Endothelial cell of umbilical vein (primary cell): ENCODE measurements around the gene LRFN2. TPM values are rescaled to one million over a fixed set of nuclear protein-coding genes. Genes with fewer than 3 reads are reported as not detected.

Experiments used
- BruUV-seq: library from RNA; stranded (reverse); fragments of 400-500 nt; replicated peaks from 2 replicates; lab custom pipeline; 2021; lab: Mats Ljungman, UMichigan
- CTCF ChIA-PET: fragments of 300-600, 350-600 bp; sonication (Branson Sonifier 250); formaldehyde crosslinking; loops from one replicate; lab custom pipeline; 2021; ENCODE audit warnings: antibody characterized with exemption, inconsistent platforms; lab: Charles Lee
- POLR2A ChIA-PET: fragments of 300-600, 350-600 bp; sonication (Branson Sonifier 250); formaldehyde crosslinking; loops from one replicate; lab custom pipeline; 2021; ENCODE audit warnings: antibody characterized with exemption, inconsistent platforms; lab: Charles Lee
- DNase-seq: peaks from one replicate; pipeline ENCODE4 v3.0.0-alpha.2; 2011; ENCODE audit warnings: low read depth, low spot score
- FAIRE-seq: peaks from 2 replicates; lab custom pipeline; 2011; peaks lifted over from hg19 to GRCh38; lab: Jason Lieb, UNC
- H2AFZ ChIP-seq: 2 replicates; pipeline ENCODE4 v1.6.0; 2012; ENCODE audit warnings: low read depth, low read length, control low read depth, inconsistent platforms
- H3K27ac ChIP-seq: 2 replicates; pipeline ENCODE4 v1.5.1; 2011; ENCODE audit warnings: low read depth, mild to moderate bottlenecking, control low read depth, low read length, moderate library complexity; ENCODE audit not compliant: insufficient read depth
- H3K27me3 ChIP-seq, 2 experiments: 2 replicates each; pipeline versions ENCODE4 v1.6.0 to v1.6.1; 2011; ENCODE audit warnings: low read length in 2 of 2, mixed read lengths in 1 of 2; ENCODE audit not compliant: control insufficient read depth in 2 of 2, insufficient read depth in 2 of 2
- H3K36me3 ChIP-seq, 2 experiments: 2 replicates in 1 of 2; 3 replicates in 1 of 2; pipeline ENCODE4 v1.5.1; 2011; ENCODE audit warnings: low read length in 2 of 2, mild to moderate bottlenecking in 1 of 2, moderate library complexity in 1 of 2; ENCODE audit not compliant: control insufficient read depth in 2 of 2, insufficient read depth in 2 of 2; ENCODE audit errors: extremely low read depth in 1 of 2
- H3K4me1 ChIP-seq: 3 replicates; pipeline ENCODE4 v1.5.1; 2011; ENCODE audit warnings: mild to moderate bottlenecking, low read length; ENCODE audit not compliant: control insufficient read depth, insufficient read depth; ENCODE audit errors: extremely low read depth
- H3K4me2 ChIP-seq: 2 replicates; pipeline ENCODE4 v1.6.1; 2011; ENCODE audit warnings: low read length, control low read depth, mixed read lengths; ENCODE audit not compliant: insufficient read depth
- H3K4me3 ChIP-seq, 3 experiments: fragments of 200-600 bp in 1 of 3; sonication (generic), shearing (Covaris generic) in 1 of 3; replicated peaks in 1 of 3; 2 replicates each; pipeline ENCODE4 v1.5.1; 2011 to 2016; ENCODE audit warnings: control low read depth in 3 of 3, low read length in 3 of 3, mild to moderate bottlenecking in 2 of 3, inconsistent platforms in 1 of 3, low read depth in 1 of 3, moderate library complexity in 1 of 3; ENCODE audit not compliant: insufficient read depth in 1 of 3
- H3K79me2 ChIP-seq: 2 replicates; pipeline ENCODE4 v1.6.0; 2012; ENCODE audit warnings: low read length, inconsistent platforms; ENCODE audit not compliant: control insufficient read depth, insufficient read depth
- H3K9ac ChIP-seq: replicated peaks from 2 replicates; pipeline ENCODE3; 2011; ENCODE audit warnings: low read length, control low read depth; ENCODE audit not compliant: insufficient read depth; ENCODE audit errors: extremely low read depth
- H3K9me1 ChIP-seq: replicated peaks from 3 replicates; pipeline ENCODE4 v1.6.0; 2011; ENCODE audit warnings: mild to moderate bottlenecking, low read length; ENCODE audit not compliant: control insufficient read depth, insufficient read depth; ENCODE audit errors: extremely low read depth
- H3K9me3 ChIP-seq: replicated peaks from 2 replicates; pipeline ENCODE4 v1.5.1; 2012; ENCODE audit warnings: low read length, inconsistent platforms; ENCODE audit not compliant: control insufficient read depth, insufficient read depth
- H4K20me1 ChIP-seq: replicated peaks from 2 replicates; pipeline ENCODE3; 2011; ENCODE audit warnings: mild to moderate bottlenecking, low read length; ENCODE audit not compliant: control insufficient read depth, insufficient read depth; ENCODE audit errors: extremely low read depth
- CTCF ChIP-seq, 2 donors: IDR thresholded peaks; 1 replicate in 1 of 2; 2 replicates in 1 of 2; pipeline ENCODE4 v1.5.1; 2011; ENCODE audit warnings: low read length in 2 of 2, mild to moderate bottlenecking in 2 of 2, moderate library complexity in 2 of 2, control low read depth in 1 of 2, inconsistent platforms in 1 of 2, low read depth in 1 of 2; ENCODE audit not compliant: insufficient read depth in 1 of 2; ENCODE audit errors: extremely low read depth in 1 of 2
- EZH2 ChIP-seq: IDR thresholded peaks from 2 replicates; pipeline ENCODE4 v1.6.1; 2012; ENCODE audit warnings: borderline replicate concordance, low read depth, mild to moderate bottlenecking, moderate library complexity, low read length, inconsistent platforms; ENCODE audit not compliant: severe bottlenecking
- FOS ChIP-seq: IDR thresholded peaks from 2 replicates; pipeline ENCODE4 v1.6.1; 2011; ENCODE audit warnings: mild to moderate bottlenecking, low read length, moderate library complexity, borderline replicate concordance; ENCODE audit not compliant: insufficient read depth
- JUN ChIP-seq: IDR thresholded peaks from 2 replicates; pipeline ENCODE4 v1.6.1; 2011; ENCODE audit warnings: borderline replicate concordance, low read depth; ENCODE audit not compliant: insufficient read length, insufficient read depth
- MAX ChIP-seq: IDR thresholded peaks from 2 replicates; pipeline ENCODE4 v1.6.1; 2011; ENCODE audit not compliant: insufficient read depth, insufficient read length
- POLR2A ChIP-seq: IDR thresholded peaks from 2 replicates; pipeline ENCODE4 v1.6.1; 2012; ENCODE audit warnings: low read depth, mild to moderate bottlenecking, control low read depth, low read length
- POLR2AphosphoS5 ChIP-seq: IDR thresholded peaks from 2 replicates; pipeline ENCODE4 v1.6.1; 2012; ENCODE audit warnings: low read depth, mild to moderate bottlenecking, control low read depth, low read length, moderate library complexity; ENCODE audit not compliant: insufficient read depth
- dilution Hi-C: fragments of 300-500 bp; cut with MboI; formaldehyde crosslinking; loops from one replicate; pipeline ENCODE4 v1.15.0; 2019; ENCODE audit warnings: low sequenced_read_pairs; ENCODE audit not compliant: extremely low pct_ligation_motif_present
- intact Hi-C: fragments of 100-400 bp; cut with micrococcal nuclease; formaldehyde crosslinking; loops from one replicate; pipeline ENCODE4 v1.10.0; 2022
- polyA plus RNA-seq, 4 experiments: library from polyadenylated mRNA; depleted of rRNA in 3 of 4; stranded (reverse) in 3 of 4; unstranded in 1 of 4; fragments of >200 nt; gene quantifications; 2 replicates each; pipeline versions ENCODE4 v1.2.1 to v1.2.3, GENCODE V29; 2011 to 2012; ENCODE audit warnings: missing spikeins in 1 of 4
- total RNA-seq: library from RNA; stranded (reverse); gene quantifications from 2 replicates; pipeline ENCODE4 v1.2.3, GENCODE V29; 2021

LRFN2 gene
- total and polyA plus RNA-seq, 2 donors (not counting 3 experiments of a cell fraction or from before 2014, with no cell fraction given): not detected

- FAIRE-seq: no peak
- Histone ChIP-seq H2AFZ (no peak overlapping the region), H4K20me1 (no peaks in the 10 kb centered on the region), H3K27ac (no peak overlapping the region), H3K27me3 (no peaks in the 10 kb centered on the region), H3K4me2 (no peak overlapping the region), H3K9me1 (no peaks in the 10 kb centered on the region), H3K36me3 (no peaks in the 10 kb centered on the region), H3K4me3 (no peak overlapping the region), H3K79me2 (no peaks in the 10 kb centered on the region), H3K9me3 (no peaks in the 10 kb centered on the region), H3K4me1 (no peaks in the 10 kb centered on the region), H3K9ac (no peak overlapping the region)
- POLR2A ChIA-PET: no interaction called here
- intact Hi-C loops (no loop called here), dilution Hi-C loops (no loop called here)
- TF ChIP-seq JUN (no peak), FOS (no peak), POLR2A (no peak), CTCF (IDR thresholded peaks at IDR 0.05; ENCODE audit: extremely low read depth in 1 of 2, insufficient read depth in 1 of 2, low read depth in 1 of 2, low read length in 2 of 2) (no peak), POLR2AphosphoS5 (no peak), EZH2 (no peak), MAX (no peak)
- BruUV-seq: no TSS peak
- CTCF ChIA-PET: no interaction called here
- DNase-seq: no peak
These were observed 147.1 kb downstream of the LRFN2 start for GRCh38 chr6:40440053-40440452.
